HEK293 (cell line): Measurements from ENCODE around the gene LRRC46.

Experiments
- AEBP2 ChIP-seq: fragments of 450-650 bp; formaldehyde crosslinking; IDR thresholded peaks from 2 replicates; pipeline ENCODE4 v1.5.1; 2016; ENCODE audit warnings: missing biosample characterization, missing genetic modification characterization, borderline replicate concordance
- BCL6B ChIP-seq: fragments of 450-650 bp; formaldehyde crosslinking; IDR thresholded peaks from 2 replicates; pipeline ENCODE4 v1.5.1; 2017; ENCODE audit warnings: missing biosample characterization, missing genetic modification characterization
- EGR2 ChIP-seq: fragments of 450-650 bp; formaldehyde crosslinking; IDR thresholded peaks from 2 replicates; pipeline ENCODE4 v1.5.1; 2016; ENCODE audit warnings: low read depth, missing biosample characterization, missing genetic modification characterization
- RBAK ChIP-seq: fragments of 450-650 bp; formaldehyde crosslinking; IDR thresholded peaks from 2 replicates; pipeline ENCODE4 v1.5.1; 2016; ENCODE audit warnings: missing biosample characterization, missing genetic modification characterization
- SCRT2 ChIP-seq: fragments of 450-650 bp; formaldehyde crosslinking; IDR thresholded peaks from 2 replicates; pipeline ENCODE4 v1.5.1; 2016; ENCODE audit warnings: missing biosample characterization, missing genetic modification characterization
- SETDB1 ChIP-seq: IDR thresholded peaks from one replicate; pipeline ENCODE4 v1.6.1; 2017; ENCODE audit warnings: mild to moderate bottlenecking, low read length, moderate library complexity, mixed read lengths; ENCODE audit not compliant: insufficient read length
- SP2 ChIP-seq: fragments of 450-650 bp; formaldehyde crosslinking; IDR thresholded peaks from 2 replicates; pipeline ENCODE4 v1.5.1; 2016; ENCODE audit warnings: missing biosample characterization, missing genetic modification characterization
- SP7 ChIP-seq: fragments of 450-650 bp; formaldehyde crosslinking; IDR thresholded peaks from 2 replicates; pipeline ENCODE4 v1.5.1; 2016; ENCODE audit warnings: missing biosample characterization, missing genetic modification characterization
- YY2 ChIP-seq: fragments of 450-650 bp; formaldehyde crosslinking; IDR thresholded peaks from 2 replicates; pipeline ENCODE4 v1.5.1; 2016; ENCODE audit warnings: missing biosample characterization, missing genetic modification characterization
- ZBTB17 ChIP-seq: fragments of 450-650 bp; formaldehyde crosslinking; IDR thresholded peaks from 2 replicates; pipeline ENCODE4 v1.5.1; 2016; ENCODE audit warnings: missing biosample characterization, missing genetic modification characterization
- ZBTB26 ChIP-seq: fragments of 450-650 bp; formaldehyde crosslinking; optimal IDR thresholded peaks from 2 replicates; pipeline ENCODE3; 2016; ENCODE audit warnings: missing biosample characterization, mild to moderate bottlenecking, missing genetic modification characterization
- ZFHX2 ChIP-seq: fragments of 450-650 bp; formaldehyde crosslinking; conservative IDR thresholded peaks from 2 replicates; pipeline ENCODE4 v1.5.1; 2016; ENCODE audit warnings: missing biosample characterization, missing genetic modification characterization
- ZNF16 ChIP-seq: fragments of 450-650 bp; formaldehyde crosslinking; IDR thresholded peaks from 2 replicates; pipeline ENCODE4 v1.5.1; 2016; ENCODE audit warnings: low read depth, missing biosample characterization, missing genetic modification characterization
- ZNF184 ChIP-seq: fragments of 450-650 bp; IDR thresholded peaks from 2 replicates; pipeline ENCODE4 v1.5.1; 2018; ENCODE audit warnings: missing biosample characterization, mild to moderate bottlenecking, missing genetic modification characterization
- ZNF23 ChIP-seq: fragments of 450-650 bp; formaldehyde crosslinking; IDR thresholded peaks from 2 replicates; pipeline ENCODE4 v1.5.1; 2016; ENCODE audit warnings: missing biosample characterization, missing genetic modification characterization, borderline replicate concordance
- ZNF324 ChIP-seq: fragments of 450-650 bp; formaldehyde crosslinking; IDR thresholded peaks from 2 replicates; pipeline ENCODE4 v1.5.1; 2016; ENCODE audit warnings: missing biosample characterization, missing genetic modification characterization
- ZNF341 ChIP-seq: fragments of 450-650 bp; formaldehyde crosslinking; IDR thresholded peaks from 2 replicates; pipeline ENCODE4; 2016; ENCODE audit warnings: low read depth, missing biosample characterization, missing genetic modification characterization
- ZNF366 ChIP-seq: fragments of 450-650 bp; formaldehyde crosslinking; conservative IDR thresholded peaks from 2 replicates; pipeline ENCODE4 v1.5.1; 2016; ENCODE audit warnings: missing biosample characterization, missing genetic modification characterization
- ZNF394 ChIP-seq: fragments of 450-650 bp; formaldehyde crosslinking; IDR thresholded peaks from 2 replicates; pipeline ENCODE4 v1.5.1; 2016; ENCODE audit warnings: missing biosample characterization, missing genetic modification characterization, mild to moderate bottlenecking, moderate library complexity, borderline replicate concordance
- ZNF398 ChIP-seq: fragments of 450-650 bp; formaldehyde crosslinking; IDR thresholded peaks from 2 replicates; pipeline ENCODE4 v1.5.1; 2017; ENCODE audit warnings: missing biosample characterization, missing genetic modification characterization
- ZNF404 ChIP-seq: fragments of 450-650 bp; formaldehyde crosslinking; IDR thresholded peaks from 2 replicates; pipeline ENCODE4 v1.5.1; 2017; ENCODE audit warnings: missing biosample characterization, missing genetic modification characterization
- ZNF48 ChIP-seq: fragments of 450-650 bp; formaldehyde crosslinking; IDR thresholded peaks from 2 replicates; pipeline ENCODE4 v1.5.1; 2016; ENCODE audit warnings: missing biosample characterization, missing genetic modification characterization
- ZNF513 ChIP-seq: fragments of 450-650 bp; IDR thresholded peaks from 2 replicates; pipeline ENCODE4 v1.5.1; 2018; ENCODE audit warnings: missing biosample characterization, missing genetic modification characterization
- ZNF600 ChIP-seq: fragments of 450-650 bp; formaldehyde crosslinking; IDR thresholded peaks from 2 replicates; pipeline ENCODE4 v1.5.1; 2016; ENCODE audit warnings: missing biosample characterization, missing genetic modification characterization
- ZNF623 ChIP-seq: fragments of 450-650 bp; formaldehyde crosslinking; IDR thresholded peaks from 2 replicates; pipeline ENCODE4 v1.5.1; 2016; ENCODE audit warnings: missing biosample characterization, missing genetic modification characterization
- ZNF645 ChIP-seq: fragments of 450-650 bp; formaldehyde crosslinking; IDR thresholded peaks from 2 replicates; pipeline ENCODE4; 2016; ENCODE audit warnings: missing biosample characterization, missing genetic modification characterization
- ZNF692 ChIP-seq: fragments of 450-650 bp; formaldehyde crosslinking; IDR thresholded peaks from 2 replicates; pipeline ENCODE4 v1.5.1; 2016; ENCODE audit warnings: missing biosample characterization, missing genetic modification characterization
- ZNF701 ChIP-seq: fragments of 450-650 bp; formaldehyde crosslinking; IDR thresholded peaks from 2 replicates; pipeline ENCODE4 v1.5.1; 2016; ENCODE audit warnings: missing biosample characterization, missing genetic modification characterization
- ZNF747 ChIP-seq: fragments of 450-650 bp; formaldehyde crosslinking; IDR thresholded peaks from 2 replicates; pipeline ENCODE4 v1.5.1; 2016; ENCODE audit warnings: missing biosample characterization, missing genetic modification characterization
- ZNF837 ChIP-seq: fragments of 450-650 bp; formaldehyde crosslinking; IDR thresholded peaks from 2 replicates; pipeline ENCODE4 v1.5.1; 2016; ENCODE audit warnings: missing biosample characterization, missing genetic modification characterization
- ZXDB ChIP-seq: fragments of 450-650 bp; formaldehyde crosslinking; IDR thresholded peaks from 2 replicates; pipeline ENCODE4 v1.5.1; 2016; ENCODE audit warnings: missing biosample characterization, missing genetic modification characterization

The LRRC46 gene

GRCh38 chr17:47873200-47874090 lies 42.0 kb downstream of the LRRC46 start (continued):
- TF ChIP-seq EGR2 (tag by site-specific recombination) = peak; percentile 84
- no peak for TF ChIP-seq ZNF16 (tag by site-specific recombination)
- no peak for TF ChIP-seq AEBP2 (tag by site-specific recombination)
- no peak for TF ChIP-seq ZNF324 (tag by site-specific recombination)
- TF ChIP-seq ZNF366 (tag by site-specific recombination) = peak; percentile 94
- TF ChIP-seq ZNF513 (tag by site-specific recombination) = peak; percentile 93
- TF ChIP-seq SP7 (tag by site-specific recombination) = no peak
- no peak for TF ChIP-seq ZNF701 (tag by site-specific recombination)
- no peak for TF ChIP-seq SETDB1
- TF ChIP-seq ZNF600 = no peak
- no peak for TF ChIP-seq ZNF747 (tag by site-specific recombination)
- TF ChIP-seq SP2 (tag by site-specific recombination) = no peak
- no peak for TF ChIP-seq ZNF48 (tag by site-specific recombination)
- peak; percentile 91 for TF ChIP-seq ZNF341 (tag by site-specific recombination)
- no peak for TF ChIP-seq ZNF184 (tag by site-specific recombination)
- TF ChIP-seq ZNF398 (tag by site-specific recombination) = peak; percentile 17; the same call in 1 of the 2 replicates
- TF ChIP-seq RBAK (tag by site-specific recombination) = no peak
- TF ChIP-seq BCL6B = no peak
- no peak for TF ChIP-seq ZXDB
- TF ChIP-seq ZNF837 (tag by site-specific recombination) = no peak
- TF ChIP-seq ZNF645 (tag by site-specific recombination) = no peak
- TF ChIP-seq YY2 (tag by site-specific recombination) = no peak
- TF ChIP-seq ZFHX2 (tag by site-specific recombination) = peak; percentile 40; the same call in 1 of the 2 replicates
- no peak for TF ChIP-seq ZNF623
- no peak for TF ChIP-seq ZNF692 (tag by site-specific recombination)
- no peak for TF ChIP-seq ZNF394 (tag by site-specific recombination)
- no peak for TF ChIP-seq ZNF23 (tag by site-specific recombination)
- no peak for TF ChIP-seq ZBTB26 (tag by site-specific recombination)
- TF ChIP-seq ZBTB17 (tag by site-specific recombination) = no peak
- no peak for TF ChIP-seq ZNF404 (tag by site-specific recombination)
- TF ChIP-seq SCRT2 (tag by site-specific recombination) = no peak
